DOHH2 (cell line): Measurements from ENCODE around the gene CNTNAP5.

ENCODE experiments used
- H3F3A ChIP-seq: fragments of 200-600 bp; sonication (generic), shearing (Covaris generic); 2 replicates; pipeline ENCODE4 v1.6.0; 2016; ENCODE audit warnings: antibody characterized with exemption, mild to moderate bottlenecking; ENCODE audit not compliant: control insufficient read depth, insufficient read depth
- H3K27ac ChIP-seq: fragments of 200-600 bp; sonication (generic); 2 replicates; pipeline ENCODE4 v1.5.1; 2014; ENCODE audit warnings: low read depth, mild to moderate bottlenecking, low read length, moderate library complexity
- H3K27me3 ChIP-seq: fragments of 200-600 bp; sonication (generic); 2 replicates; pipeline ENCODE4 v1.6.1; 2014; ENCODE audit warnings: mild to moderate bottlenecking, low read length, mixed read lengths; ENCODE audit not compliant: control insufficient read depth
- H3K36me3 ChIP-seq: fragments of 200-600 bp; sonication (generic); 2 replicates; pipeline ENCODE4 v1.6.1; 2014; ENCODE audit warnings: mild to moderate bottlenecking, low read length, moderate library complexity, mixed read lengths; ENCODE audit not compliant: control insufficient read depth
- H3K4me1 ChIP-seq: fragments of 200-600 bp; sonication (generic); 2 replicates; pipeline ENCODE4 v1.6.1; 2014; ENCODE audit warnings: mild to moderate bottlenecking, low read length, mixed read lengths; ENCODE audit not compliant: control insufficient read depth
- H3K4me2 ChIP-seq: fragments of 200-600 bp; sonication (generic); 2 replicates; pipeline ENCODE4 v1.6.0; 2014; ENCODE audit warnings: mild to moderate bottlenecking, low read length, moderate library complexity
- H3K4me3 ChIP-seq: fragments of 200-600 bp; sonication (generic); 2 replicates; pipeline ENCODE4 v1.5.1; 2014; ENCODE audit warnings: mild to moderate bottlenecking, low read length, mixed read lengths
- H3K79me2 ChIP-seq: fragments of 200-600 bp; sonication (generic); 2 replicates; pipeline ENCODE4 v1.6.1; 2014; ENCODE audit warnings: mild to moderate bottlenecking, low read length, mixed read lengths; ENCODE audit not compliant: control insufficient read depth
- H3K9me2 ChIP-seq: fragments of 200-600 bp; sonication (generic); replicated peaks from 2 replicates; pipeline ENCODE4 v1.6.1; 2014; ENCODE audit warnings: mild to moderate bottlenecking, low read length, mixed read lengths; ENCODE audit not compliant: control insufficient read depth
- H3K9me3 ChIP-seq: fragments of 200-600 bp; sonication (generic); 2 replicates; pipeline ENCODE4 v1.6.1; 2014; ENCODE audit warnings: antibody characterized with exemption, low read length, mixed read lengths; ENCODE audit not compliant: control insufficient read depth, insufficient read depth
- H4K20me1 ChIP-seq: fragments of 200-600 bp; sonication (generic); 2 replicates; pipeline ENCODE4 v1.6.0; 2014; ENCODE audit warnings: low read depth, mild to moderate bottlenecking, antibody characterized with exemption, low read length, moderate library complexity; ENCODE audit not compliant: control insufficient read depth, insufficient read depth
- EZH2phosphoT487 ChIP-seq: fragments of 200-600 bp; sonication (generic); IDR thresholded peaks from 2 replicates; pipeline ENCODE4 v1.6.1; 2017; ENCODE audit warnings: borderline replicate concordance, mild to moderate bottlenecking, antibody characterized with exemption, low read length, moderate library complexity, mixed read lengths
- TF ChIP-seq, protein P1 (sequence below): fragments of 200-600 bp; sonication (generic); IDR thresholded peaks from one replicate; pipeline ENCODE4 v1.5.1; 2014; ENCODE audit warnings: antibody characterized with exemption, mild to moderate bottlenecking, low read depth, low read length; ENCODE audit not compliant: poor library complexity, severe bottlenecking

The CNTNAP5 gene

GRCh38 chr2:124145982-124146381 lies 120.9 kb downstream of the CNTNAP5 start:
- Histone ChIP-seq H3K4me2 (no peak overlapping the region), H3K9me3 (no peaks in the 10 kb centered on the region), H3K36me3 (no peaks in the 10 kb centered on the region), H3K27ac (no peak overlapping the region), H3F3A (no peaks in the 10 kb centered on the region), H3K4me3 (no peak overlapping the region), H4K20me1 (no peaks in the 10 kb centered on the region), H3K79me2 (no peaks in the 10 kb centered on the region), H3K9me2 (no peaks in the 10 kb centered on the region), H3K4me1 (no peaks in the 10 kb centered on the region), H3K27me3 (no peaks in the 10 kb centered on the region)
- TF ChIP-seq EZH2phosphoT487, result no peak
- TF ChIP-seq, protein P1, sequence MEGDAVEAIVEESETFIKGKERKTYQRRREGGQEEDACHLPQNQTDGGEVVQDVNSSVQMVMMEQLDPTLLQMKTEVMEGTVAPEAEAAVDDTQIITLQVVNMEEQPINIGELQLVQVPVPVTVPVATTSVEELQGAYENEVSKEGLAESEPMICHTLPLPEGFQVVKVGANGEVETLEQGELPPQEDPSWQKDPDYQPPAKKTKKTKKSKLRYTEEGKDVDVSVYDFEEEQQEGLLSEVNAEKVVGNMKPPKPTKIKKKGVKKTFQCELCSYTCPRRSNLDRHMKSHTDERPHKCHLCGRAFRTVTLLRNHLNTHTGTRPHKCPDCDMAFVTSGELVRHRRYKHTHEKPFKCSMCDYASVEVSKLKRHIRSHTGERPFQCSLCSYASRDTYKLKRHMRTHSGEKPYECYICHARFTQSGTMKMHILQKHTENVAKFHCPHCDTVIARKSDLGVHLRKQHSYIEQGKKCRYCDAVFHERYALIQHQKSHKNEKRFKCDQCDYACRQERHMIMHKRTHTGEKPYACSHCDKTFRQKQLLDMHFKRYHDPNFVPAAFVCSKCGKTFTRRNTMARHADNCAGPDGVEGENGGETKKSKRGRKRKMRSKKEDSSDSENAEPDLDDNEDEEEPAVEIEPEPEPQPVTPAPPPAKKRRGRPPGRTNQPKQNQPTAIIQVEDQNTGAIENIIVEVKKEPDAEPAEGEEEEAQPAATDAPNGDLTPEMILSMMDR, result no peak

- H3K9me3 ChIP-seq, result no peaks in the 10 kb centered on the region
- H3K79me2 ChIP-seq, result no peaks in the 10 kb centered on the region
- TF ChIP-seq, protein P1, result no peak
- no peak for TF ChIP-seq EZH2phosphoT487
- no peaks in the 10 kb centered on the region for H3K36me3 ChIP-seq
- no peak overlapping the region for H3K27ac ChIP-seq
- no peaks in the 10 kb centered on the region for H3K4me1 ChIP-seq
- H3K9me2 ChIP-seq, result no peaks in the 10 kb centered on the region
- no peak overlapping the region for H3K4me3 ChIP-seq
- H4K20me1 ChIP-seq, result no peaks in the 10 kb centered on the region
- no peak overlapping the region for H3K4me2 ChIP-seq
- H3F3A ChIP-seq, result no peaks in the 10 kb centered on the region
- H3K27me3 ChIP-seq, result no peaks in the 10 kb centered on the region
Observed at GRCh38 chr2:124147552-124147951, 122.5 kb downstream of the CNTNAP5 start.

DNA sequence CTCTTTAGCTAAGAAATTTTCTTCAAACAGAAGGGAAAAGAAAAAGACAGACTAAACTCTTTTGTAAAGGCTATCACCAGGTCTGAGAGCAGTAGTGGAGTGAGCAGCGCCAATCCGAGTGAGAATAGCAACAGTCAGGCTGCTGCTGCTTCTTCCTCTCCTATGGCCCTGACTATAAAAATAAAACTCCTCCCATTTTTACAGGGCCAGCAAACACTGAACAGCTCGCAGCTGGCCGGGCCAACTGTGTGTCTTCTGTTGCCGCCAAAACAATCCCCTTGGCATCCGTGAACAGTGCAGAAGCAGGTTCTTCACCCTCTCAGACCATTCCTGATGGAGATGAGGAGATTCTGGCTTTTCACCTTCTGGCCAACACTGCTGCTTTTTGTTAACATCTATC lies 124.5 kb downstream of the CNTNAP5 start:
- H3K27me3 ChIP-seq, result no peaks in the 10 kb centered on the region
- no peaks in the 10 kb centered on the region for H4K20me1 ChIP-seq
- H3K79me2 ChIP-seq, result no peaks in the 10 kb centered on the region
- H3K4me2 ChIP-seq, result no peak overlapping the region
- TF ChIP-seq EZH2phosphoT487, result no peak
- TF ChIP-seq, protein P1, result no peak
- H3K9me3 ChIP-seq, result no peaks in the 10 kb centered on the region
- H3K36me3 ChIP-seq, result no peaks in the 10 kb centered on the region
- no peak overlapping the region for H3K4me3 ChIP-seq
- H3K27ac ChIP-seq, result no peak overlapping the region
- H3K4me1 ChIP-seq, result no peaks in the 10 kb centered on the region
- H3F3A ChIP-seq, result no peaks in the 10 kb centered on the region
- H3K9me2 ChIP-seq, result no peaks in the 10 kb centered on the region

DNA sequence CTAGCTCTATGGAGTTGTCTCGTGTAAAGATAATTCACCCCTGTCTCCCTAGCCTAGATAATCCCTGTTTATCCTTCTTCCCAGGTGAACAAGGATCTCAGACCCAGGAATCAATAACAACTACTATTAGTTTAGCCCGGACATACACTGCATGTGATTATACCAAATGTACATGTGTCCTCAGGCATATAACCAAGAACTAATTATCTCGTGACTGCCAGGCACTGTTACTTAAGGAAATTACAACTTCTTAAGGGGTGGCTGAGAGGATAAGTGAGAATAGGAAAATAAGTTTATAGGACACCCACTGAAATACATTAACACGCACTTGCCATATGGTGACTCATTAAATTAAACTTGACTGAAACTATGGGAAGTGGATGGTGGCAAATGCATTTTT lies 126.6 kb downstream of the CNTNAP5 start:
- H3K4me3 ChIP-seq, result no peak overlapping the region
- no peaks in the 10 kb centered on the region for H3F3A ChIP-seq
- H3K9me3 ChIP-seq, result no peaks in the 10 kb centered on the region
- no peaks in the 10 kb centered on the region for H4K20me1 ChIP-seq
- H3K36me3 ChIP-seq, result no peaks in the 10 kb centered on the region
- no peaks in the 10 kb centered on the region for H3K79me2 ChIP-seq
- no peak for TF ChIP-seq EZH2phosphoT487
- TF ChIP-seq, protein P1, result no peak
- H3K4me2 ChIP-seq, result no peak overlapping the region
- H3K4me1 ChIP-seq, result no peaks in the 10 kb centered on the region
- H3K27me3 ChIP-seq, result no peaks in the 10 kb centered on the region
- H3K27ac ChIP-seq, result no peak overlapping the region
- H3K9me2 ChIP-seq, result no peaks in the 10 kb centered on the region
